ENCODE data around the gene KCNMA1. TPM values are rescaled to one million over a fixed set of nuclear protein-coding genes. Genes with fewer than 3 reads are reported as not detected.

Gene KCNMA1
- total RNA-seq, 1 donor from 2014 or later, result 94.3 TPM

DNA sequence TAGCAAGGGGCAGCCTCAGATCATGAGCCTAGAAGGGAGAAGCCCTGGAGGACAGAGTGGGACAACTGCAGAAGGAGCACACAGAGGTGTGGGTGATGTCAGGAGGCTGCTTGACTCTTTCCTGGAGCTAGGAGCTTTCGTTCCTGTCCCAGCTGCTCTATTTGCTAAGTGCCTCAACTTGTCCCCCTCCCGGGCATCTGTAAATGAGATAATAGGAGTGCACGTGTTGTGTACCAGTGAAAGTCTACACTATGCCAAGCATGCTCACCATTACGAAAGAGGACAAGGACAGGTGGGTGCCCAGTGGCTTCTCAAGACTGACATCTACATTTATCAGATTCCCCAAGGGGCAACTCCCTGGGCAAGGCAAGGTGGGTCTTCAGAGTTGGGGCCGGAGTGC lies 162.7 kb downstream of the KCNMA1 start:
- H3K9me3 ChIP-seq, result no peaks in the 10 kb centered on the region
- no peaks in the 10 kb centered on the region for H3K4me1 ChIP-seq
- intact Hi-C loops (cut with DNase I), result no loop called here
- H3K36me3 ChIP-seq, result no peaks in the 10 kb centered on the region
- H3K4me3 ChIP-seq, result no peak overlapping the region
- no peak for DNase-seq (ENCODE audit: extremely low spot score in 2 of 2)
- no peak overlapping the region for H3K27ac ChIP-seq
- H3K27me3 ChIP-seq, result no peaks in the 10 kb centered on the region
- TF ChIP-seq POLR2A (IDR thresholded peaks at IDR 0.05) (no peak), POLR2AphosphoS5 (IDR thresholded peaks at IDR 0.05; ENCODE audit: insufficient read depth in 1 of 2, low read depth in 1 of 2) (no peak)

- Histone ChIP-seq H3K4me3 (no peak overlapping the region), H3K27me3 (no peaks in the 10 kb centered on the region), H3K27ac (no peak overlapping the region), H3K4me1 (no peaks in the 10 kb centered on the region), H3K36me3 (no peaks in the 10 kb centered on the region), H3K9me3 (no peaks in the 10 kb centered on the region)
- intact Hi-C loops (cut with DNase I), result no loop called here
- no peak for TF ChIP-seq CTCF (IDR thresholded peaks at IDR 0.05)
- no peak for TF ChIP-seq POLR2A (IDR thresholded peaks at IDR 0.05)
- no peak for TF ChIP-seq POLR2AphosphoS5 (IDR thresholded peaks at IDR 0.05; ENCODE audit: insufficient read depth in 1 of 2, low read depth in 1 of 2)
- DNase-seq (ENCODE audit: extremely low spot score in 2 of 2), result no peak
Observed at GRCh38 chr10:77474386-77474785, 163.2 kb downstream of the KCNMA1 start.

GRCh38 chr10:77472146-77472545 lies 165.5 kb downstream of the KCNMA1 start:
- no peaks in the 10 kb centered on the region for H3K27me3 ChIP-seq
- no peak overlapping the region for H3K27ac ChIP-seq
- H3K36me3 ChIP-seq, result no peaks in the 10 kb centered on the region
- no peaks in the 10 kb centered on the region for H3K9me3 ChIP-seq
- DNase-seq (ENCODE audit: extremely low spot score in 2 of 2), result no peak
- TF ChIP-seq POLR2AphosphoS5 (IDR thresholded peaks at IDR 0.05; ENCODE audit: insufficient read depth in 1 of 2, low read depth in 1 of 2) (no peak), POLR2A (IDR thresholded peaks at IDR 0.05) (no peak), CTCF (IDR thresholded peaks at IDR 0.05) (no peak)
- no peaks in the 10 kb centered on the region for H3K4me1 ChIP-seq
- H3K4me3 ChIP-seq, result no peak overlapping the region
- intact Hi-C loops (cut with DNase I), result no loop called here

DNA sequence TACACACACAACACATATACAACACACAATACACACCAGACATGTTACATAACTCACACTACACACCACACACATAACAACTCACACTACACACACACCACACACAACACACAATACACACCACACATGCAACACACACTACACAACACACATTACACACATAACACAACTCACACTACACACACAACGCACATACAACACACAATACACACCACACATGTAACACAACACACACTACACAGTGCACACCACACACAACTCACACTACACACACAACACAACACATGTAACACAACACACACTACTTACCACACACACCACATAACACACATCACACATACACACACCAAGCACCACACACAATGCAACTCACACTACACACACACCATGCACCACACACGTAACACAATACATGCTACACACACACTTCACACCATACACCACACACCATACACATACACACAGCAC lies 166.5 kb downstream of the KCNMA1 start:
- Histone ChIP-seq H3K27me3 (no peaks in the 10 kb centered on the region), H3K27ac (no peak overlapping the region), H3K9me3 (no peaks in the 10 kb centered on the region), H3K4me1 (no peaks in the 10 kb centered on the region), H3K4me3 (no peak overlapping the region), H3K36me3 (no peaks in the 10 kb centered on the region)
- no peak for TF ChIP-seq POLR2AphosphoS5 (IDR thresholded peaks at IDR 0.05; ENCODE audit: insufficient read depth in 1 of 2, low read depth in 1 of 2)
- no peak for TF ChIP-seq CTCF (IDR thresholded peaks at IDR 0.05)
- no peak for TF ChIP-seq POLR2A (IDR thresholded peaks at IDR 0.05)
- intact Hi-C loops (cut with DNase I), result no loop called here
- DNase-seq (ENCODE audit: extremely low spot score in 2 of 2), result no peak

- Histone ChIP-seq H3K36me3 (no peaks in the 10 kb centered on the region), H3K27me3 (no peaks in the 10 kb centered on the region), H3K4me3 (no peak overlapping the region), H3K4me1 (no peaks in the 10 kb centered on the region), H3K27ac (no peak overlapping the region), H3K9me3 (no peaks in the 10 kb centered on the region)
- no peak for DNase-seq (ENCODE audit: extremely low spot score in 2 of 2)
- TF ChIP-seq POLR2A (IDR thresholded peaks at IDR 0.05) (no peak), POLR2AphosphoS5 (IDR thresholded peaks at IDR 0.05; ENCODE audit: insufficient read depth in 1 of 2, low read depth in 1 of 2) (no peak), CTCF (IDR thresholded peaks at IDR 0.05) (no peak)
- intact Hi-C loops (cut with DNase I), result no loop called here
Observed at GRCh38 chr10:77467422-77467963, 170.1 kb downstream of the KCNMA1 start.

Measured in vagina (tissue), 2 donors.